HG03139 (cell line): ENCODE data around the gene FRMD4A.
A peak's percentile ranks its signal among the peaks of the same experiment; 100 is the strongest.
"Not testable (repeated sequence)": the region's sequence is repeated elsewhere in the genome, so short reads cannot be mapped to it uniquely, and the experiment has no call there.

Experiments used
- ATAC-seq: cut with Tn5 transposase; IDR thresholded peaks from one replicate; pipeline ENCODE4 v1.9.1; 2021; ENCODE audit not compliant: unreplicated experiment

FRMD4A gene

DNA sequence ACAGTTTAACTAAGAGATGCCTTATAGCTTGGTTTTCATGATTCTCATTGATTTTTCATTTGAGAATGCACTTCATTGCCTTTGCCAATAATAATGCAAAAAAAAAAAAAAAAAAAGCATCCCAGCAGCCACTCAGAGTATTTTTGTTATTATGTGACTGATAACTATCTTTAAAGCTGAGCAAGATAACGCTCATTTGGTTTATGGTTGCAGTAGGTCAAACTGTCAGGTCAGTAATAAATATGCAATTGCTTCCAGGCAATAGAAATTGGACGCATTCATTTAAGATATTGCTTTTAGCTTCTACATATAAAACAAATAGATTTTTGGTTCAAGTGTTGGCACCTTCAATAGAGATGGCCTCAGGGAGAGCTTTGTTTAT lies 528.8 kb downstream of the FRMD4A start:
- no peak for ATAC-seq

- ATAC-seq, result no peak
Measured at GRCh38 chr10:13801156-13801906, 529.4 kb downstream of the FRMD4A start.

- no peak for ATAC-seq
Measured at GRCh38 chr10:13797164-13797563, 533.6 kb downstream of the FRMD4A start.

DNA sequence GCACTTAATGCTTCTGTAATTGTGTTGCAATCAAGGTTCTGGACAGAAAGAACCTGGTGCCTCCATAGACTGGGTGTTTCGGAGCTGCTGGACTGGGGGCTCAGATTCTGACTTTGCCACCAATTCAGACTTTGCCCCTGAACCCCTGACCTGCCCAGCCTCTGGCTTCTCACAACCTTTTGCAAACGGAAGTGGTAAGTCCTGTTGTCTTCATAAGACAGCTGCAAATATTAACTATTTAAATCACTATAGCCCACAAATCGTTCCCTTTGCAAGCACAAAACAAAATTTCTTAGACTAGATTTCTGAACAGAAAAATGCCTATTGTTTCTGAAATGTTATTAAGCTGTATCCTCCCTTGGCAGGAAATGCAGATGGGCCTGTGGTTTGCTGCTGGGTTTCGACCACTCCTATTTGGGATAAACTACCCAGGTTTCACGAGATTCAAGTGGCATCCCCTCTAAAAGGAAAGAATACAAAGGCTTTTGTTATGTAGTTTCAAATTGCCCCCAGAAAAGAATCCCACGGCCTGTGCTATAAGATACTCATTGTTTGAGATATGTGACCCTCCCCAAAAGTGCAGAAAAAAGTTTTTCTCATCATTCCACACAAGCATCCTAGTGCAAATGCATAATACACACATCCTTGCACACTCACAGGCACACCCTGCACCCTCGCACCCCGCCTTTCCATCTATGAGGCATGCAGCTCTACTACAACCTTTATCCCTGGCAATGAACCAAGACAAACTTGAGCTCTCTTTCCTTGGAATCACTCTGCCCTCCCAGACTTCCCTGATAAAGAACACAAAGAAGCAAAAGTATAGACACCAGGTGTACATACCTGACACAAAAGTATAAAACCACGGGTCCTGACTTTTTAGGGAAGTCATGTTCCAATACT lies 534.8 kb downstream of the FRMD4A start:
- ATAC-seq, result no peak

GRCh38 chr10:13794992-13795612 lies 535.6 kb downstream of the FRMD4A start:
- no peak for ATAC-seq

GRCh38 chr10:13792006-13792405 lies 538.7 kb downstream of the FRMD4A start:
- ATAC-seq, result no peak

GRCh38 chr10:13791483-13791882 lies 539.2 kb downstream of the FRMD4A start:
- ATAC-seq, result no peak

DNA sequence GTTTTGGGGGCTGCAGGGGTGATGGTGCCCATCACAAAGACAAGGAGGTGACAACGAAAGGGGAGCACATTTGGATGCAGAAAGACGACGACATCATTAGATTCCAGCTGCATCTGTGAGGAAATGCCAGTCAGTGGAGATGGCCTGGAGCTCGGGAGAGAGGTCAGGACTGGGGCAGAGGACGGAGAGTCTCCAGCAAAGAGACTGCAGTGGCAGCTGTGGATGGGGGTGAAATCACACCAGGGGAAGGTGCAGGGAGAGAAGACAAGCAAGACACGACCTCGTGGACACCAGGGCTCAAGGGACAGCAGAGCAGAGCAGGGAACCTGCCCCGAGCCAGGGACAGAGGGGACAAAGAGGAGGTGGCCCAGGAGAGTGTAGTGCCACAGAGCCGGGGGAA lies 540.5 kb downstream of the FRMD4A start:
- no peak for ATAC-seq

GRCh38 chr10:13789448-13789829 lies 541.3 kb downstream of the FRMD4A start:
- ATAC-seq, result no peak

DNA sequence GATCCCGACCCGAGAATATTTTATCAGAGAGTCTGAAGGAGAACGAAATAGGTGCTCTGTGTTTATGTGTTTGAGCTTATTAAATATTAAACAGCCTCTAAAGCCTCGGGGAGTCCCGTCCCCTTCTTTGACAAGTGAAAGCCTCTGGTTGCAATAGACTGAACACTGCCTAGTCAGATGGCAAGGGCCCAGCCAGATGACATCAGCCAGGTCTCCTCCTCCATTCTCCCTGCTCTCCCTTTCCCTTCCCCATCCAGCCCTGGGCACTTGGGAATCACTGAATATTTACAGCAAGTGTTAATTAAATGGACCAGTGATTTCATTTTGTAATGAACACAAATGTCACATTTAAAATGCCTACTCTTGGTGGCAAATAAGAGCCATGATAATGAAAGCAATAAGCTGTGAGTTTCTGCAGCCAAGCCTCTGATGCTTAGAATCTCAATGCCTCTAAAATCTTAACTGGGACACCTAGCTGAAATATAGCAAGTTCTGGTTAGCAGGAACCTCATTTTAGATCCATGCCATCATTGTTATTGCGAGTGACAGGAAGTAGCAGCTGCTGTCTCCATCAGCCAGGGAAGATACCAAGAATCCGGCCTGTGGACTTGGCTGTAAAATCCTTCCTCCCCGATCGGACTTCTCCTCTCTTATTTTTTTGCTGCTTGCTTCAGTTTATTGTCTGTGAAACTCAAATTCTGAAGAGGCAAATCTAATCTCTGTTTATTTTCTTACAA lies 541.8 kb downstream of the FRMD4A start:
- ATAC-seq, result no peak

DNA sequence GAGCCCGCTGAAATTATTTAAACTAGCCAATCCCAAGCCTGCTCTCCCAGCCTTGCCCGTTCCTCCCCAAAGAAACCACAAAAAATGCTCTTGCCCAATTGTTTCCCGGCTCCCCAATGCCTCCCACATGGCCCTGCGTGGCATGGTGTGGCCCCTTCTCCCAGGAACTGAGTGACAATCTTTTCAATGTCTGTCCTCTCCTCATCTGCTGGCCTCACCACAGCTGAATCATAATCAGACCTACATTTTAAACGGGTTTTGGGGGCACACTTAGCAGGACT lies 542.5 kb downstream of the FRMD4A start:
- ATAC-seq, result no peak

DNA sequence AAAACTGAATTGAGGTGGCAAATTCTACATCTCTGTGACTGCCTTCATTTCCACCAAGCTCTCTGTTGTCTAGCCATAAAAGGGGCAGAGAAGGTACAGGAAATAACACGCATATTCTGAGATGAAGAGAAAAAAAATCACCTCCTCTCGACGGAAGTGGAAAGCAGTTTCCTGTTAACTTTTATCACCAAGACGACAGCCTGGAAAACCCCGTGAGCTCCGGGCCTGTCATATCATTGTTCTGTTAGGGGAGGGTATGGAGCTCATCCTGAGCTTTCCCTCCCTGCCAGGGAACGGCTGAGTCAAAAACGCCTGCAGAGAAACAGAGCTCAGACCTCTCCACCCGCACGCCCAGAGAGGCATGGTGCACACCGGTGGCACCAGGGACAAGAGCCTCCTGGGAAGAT lies 543.7 kb downstream of the FRMD4A start:
- ATAC-seq, result peak; percentile 62

GRCh38 chr10:13784067-13784466 lies 546.7 kb downstream of the FRMD4A start:
- no peak for ATAC-seq

DNA sequence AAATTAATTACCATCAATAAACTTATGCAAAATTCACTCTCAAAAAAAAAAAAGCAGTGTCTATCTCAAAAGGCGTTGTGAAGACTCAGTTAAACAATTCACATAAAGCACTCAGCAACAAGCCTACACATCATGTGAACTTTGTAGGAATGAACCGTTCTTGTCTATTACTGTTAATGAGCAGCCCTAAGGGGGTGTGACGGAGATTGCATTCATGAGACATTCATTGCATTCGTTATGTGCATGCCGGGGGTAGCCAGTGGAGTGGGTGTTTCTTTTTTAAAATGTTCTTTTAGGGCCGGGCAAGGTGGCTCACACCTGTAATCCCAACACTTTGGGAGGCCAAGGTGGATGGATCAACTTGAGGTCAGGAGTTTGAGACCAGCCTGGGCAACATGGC lies 551.0 kb downstream of the FRMD4A start:
- ATAC-seq, result no peak

- not testable (repeated sequence) for ATAC-seq
Measured at GRCh38 chr10:13778693-13778960, 552.1 kb downstream of the FRMD4A start.

GRCh38 chr10:13776861-13777311 lies 553.8 kb downstream of the FRMD4A start:
- ATAC-seq, result no peak

GRCh38 chr10:13775786-13776775 lies 554.6 kb downstream of the FRMD4A start:
- no peak for ATAC-seq

DNA sequence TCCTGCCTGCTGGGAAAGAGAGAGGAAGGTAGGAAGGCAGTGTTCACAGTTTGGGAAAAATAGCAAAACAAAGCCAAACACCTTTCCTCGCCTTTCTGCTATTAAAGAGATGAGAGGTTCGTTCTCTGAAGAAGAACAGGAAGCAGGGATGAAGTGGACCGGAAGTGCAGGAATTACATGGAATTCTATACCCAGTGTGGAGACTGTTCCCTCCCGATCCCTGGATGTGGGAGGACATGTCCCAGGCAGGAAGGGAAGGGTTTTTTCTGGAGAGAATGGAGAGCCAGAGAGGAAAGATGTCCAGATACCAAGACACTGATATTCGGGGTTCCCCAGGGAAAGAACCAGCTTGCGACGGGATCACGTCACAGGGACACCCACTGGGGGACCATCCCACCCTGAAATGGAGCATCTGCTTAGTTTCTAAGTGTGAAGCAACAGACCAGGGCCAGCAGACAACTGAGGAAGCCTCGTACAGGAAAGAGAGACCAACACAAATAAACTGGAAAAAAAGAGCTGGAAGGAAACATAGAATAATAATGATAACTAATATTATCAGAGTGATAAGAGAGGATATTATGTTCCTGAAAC lies 556.3 kb downstream of the FRMD4A start:
- ATAC-seq, result no peak

GRCh38 chr10:13773496-13774170 lies 557.1 kb downstream of the FRMD4A start:
- ATAC-seq, result no peak
